Hematopoietic multipotent progenitor cell treated with erythropoietin and hydrocortisone succinate and interleukin-3 and kit ligand, for 17 days (in vitro differentiated cells): ENCODE results near the gene MT1X.

Source experiments
- DNase-seq: peaks from one replicate; pipeline ENCODE4 v3.0.0-alpha.2; 2015; ENCODE audit warnings: low spot score

Gene MT1X

GRCh38 chr16:56681939-56682702, at the start of gene MT1X:
MT1X (plus strand) TSS chr16:56682470; CDS start chr16:56682541, 71 bp downstream.
- peak; percentile 38 for DNase-seq

GRCh38 chr16:56632848-56633365, 49.4 kb upstream of the MT1X start:
- no peak for DNase-seq

- DNase-seq, result no peak
Observed at GRCh38 chr16:56633535-56633934, 48.7 kb upstream of the MT1X start.

- DNase-seq, result no peak
Observed at GRCh38 chr16:56634715-56635440, 47.4 kb upstream of the MT1X start.

GRCh38 chr16:56635441-56635967, 46.8 kb upstream of the MT1X start:
- no peak for DNase-seq

- no peak for DNase-seq
Observed at GRCh38 chr16:56636616-56637413, 45.5 kb upstream of the MT1X start.

GRCh38 chr16:56637814-56638750, 44.2 kb upstream of the MT1X start, which contains the start of gene MT1A:
MT1A (plus strand) TSS chr16:56638666; CDS start chr16:56638739, 73 bp downstream.
- no peak for DNase-seq

- no peak for DNase-seq
Observed at GRCh38 chr16:56639045-56639444, 43.2 kb upstream of the MT1X start.

- DNase-seq, result no peak
Observed at GRCh38 chr16:56640076-56640475, 42.2 kb upstream of the MT1X start.

GRCh38 chr16:56641166-56641565, 41.1 kb upstream of the MT1X start:
- DNase-seq, result no peak

- peak; percentile 27 for DNase-seq
Observed at GRCh38 chr16:56643080-56643778, 39.0 kb upstream of the MT1X start.

GRCh38 chr16:56643833-56644232, 38.4 kb upstream of the MT1X start:
- DNase-seq, result no peak

- no peak for DNase-seq
Observed at GRCh38 chr16:56645311-56645710, 37.0 kb upstream of the MT1X start.

- DNase-seq, result no peak
Observed at GRCh38 chr16:56645838-56646237, 36.4 kb upstream of the MT1X start.

GRCh38 chr16:56647641-56648431, 34.4 kb upstream of the MT1X start:
- DNase-seq, result no peak

- DNase-seq, result no peak
Observed at GRCh38 chr16:56649271-56649670, 33.0 kb upstream of the MT1X start.

- no peak for DNase-seq
Observed at GRCh38 chr16:56649820-56650219, 32.5 kb upstream of the MT1X start.

GRCh38 chr16:56651586-56651985, 30.7 kb upstream of the MT1X start, which contains the start of gene MT1B:
MT1B (plus strand) TSS chr16:56651886; CDS start chr16:56651954, 68 bp downstream.
- DNase-seq, result no peak

- no peak for DNase-seq
Observed at GRCh38 chr16:56652600-56652999, 29.7 kb upstream of the MT1X start.
